GM15510 (cell line): ENCODE data around the gene MSH3.

Experiments used
- POLR2A ChIP-seq: IDR thresholded peaks from 3 replicates; pipeline ENCODE4 v1.6.1; 2011; ENCODE audit warnings: borderline replicate concordance; ENCODE audit not compliant: insufficient read length; ENCODE audit errors: extremely low read depth

Gene MSH3

DNA sequence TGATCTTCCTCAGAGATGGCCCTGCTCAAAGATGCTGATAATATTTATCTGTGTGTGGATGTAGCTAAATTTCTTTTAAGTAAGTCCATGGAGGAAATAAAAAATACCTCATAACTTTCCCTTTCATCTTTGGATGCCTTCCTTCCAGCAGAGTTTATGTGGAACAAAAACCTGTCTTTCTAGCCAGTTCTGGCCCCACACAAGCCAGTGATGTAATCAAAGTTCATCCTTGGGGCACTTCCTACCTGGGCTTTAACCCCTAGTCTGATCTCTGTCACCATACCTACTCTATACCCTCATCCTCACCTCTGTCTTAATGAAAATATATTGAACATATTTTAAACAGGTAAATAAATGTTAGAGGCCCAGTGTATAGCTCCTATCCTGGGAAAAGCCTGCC, 265.9 kb downstream of the MSH3 start:
- no peak for TF ChIP-seq POLR2A

DNA sequence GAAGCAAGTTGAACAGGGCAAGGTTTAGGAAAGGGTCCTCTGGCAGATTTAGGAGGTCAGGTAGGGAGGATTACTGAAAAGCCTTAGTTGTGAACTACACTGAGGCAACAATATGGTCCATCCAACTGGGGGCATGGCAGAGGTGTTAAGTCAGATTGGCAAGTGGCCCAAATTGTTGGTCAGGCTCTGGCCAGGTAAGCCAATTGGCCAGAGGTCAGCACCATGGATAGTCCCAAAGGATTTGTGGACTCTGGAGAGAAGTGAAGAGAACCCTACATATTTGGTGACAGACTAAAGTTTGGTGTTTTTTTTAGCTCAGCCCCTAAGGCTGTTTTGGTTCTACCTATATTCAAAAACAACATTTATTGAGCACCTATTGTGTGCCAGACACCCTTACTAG, 266.6 kb downstream of the MSH3 start:
- TF ChIP-seq POLR2A, result no peak

DNA sequence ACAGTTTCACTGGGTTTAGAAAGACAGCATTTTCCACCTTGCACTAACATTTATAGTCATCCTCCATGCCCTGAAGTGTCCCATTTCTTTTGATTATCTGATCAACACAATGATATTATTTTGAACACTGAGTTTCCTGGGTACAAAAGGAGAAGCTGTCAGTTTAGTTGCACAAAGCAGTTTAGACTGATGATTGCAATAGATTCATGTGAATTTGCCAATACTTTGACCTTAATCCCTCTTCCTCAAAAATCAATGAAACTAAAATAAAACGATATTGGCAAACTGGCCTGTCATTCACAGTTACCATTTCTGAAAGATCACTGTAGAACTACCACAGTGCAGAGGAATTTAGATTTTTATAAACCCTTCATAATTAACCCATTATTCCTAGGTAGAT, 271.5 kb downstream of the MSH3 start:
- TF ChIP-seq POLR2A, result no peak
